Karpas-422 (cell line): ENCODE results near the gene PBXIP1. TPM values are rescaled to one million over a fixed set of nuclear protein-coding genes. Genes with fewer than 3 reads are reported as not detected.
"Not testable (repeated sequence)": the region's sequence is repeated elsewhere in the genome, so short reads cannot be mapped to it uniquely, and the experiment has no call there.

Source experiments
- DNase-seq: peaks from one replicate; pipeline ENCODE4 v3.0.0-alpha.2; 2015
- H2AFZ ChIP-seq: fragments of 200-600 bp; sonication (generic); 2 replicates; pipeline ENCODE4 v1.6.1; 2014; ENCODE audit warnings: antibody characterized with exemption, low read length, mixed read lengths
- H3K27ac ChIP-seq: fragments of 200-600 bp; sonication (generic); 2 replicates; pipeline ENCODE4 v1.5.1; 2014; ENCODE audit warnings: mild to moderate bottlenecking, low read length, moderate library complexity
- H3K27me3 ChIP-seq: fragments of 200-600 bp; sonication (generic); 2 replicates; pipeline ENCODE4 v1.6.1; 2014; ENCODE audit warnings: low read length, mixed read lengths
- H3K36me3 ChIP-seq: fragments of 200-600 bp; sonication (generic); 2 replicates; pipeline ENCODE4 v1.6.1; 2014; ENCODE audit warnings: low read length, mixed read lengths; ENCODE audit not compliant: insufficient read depth
- H3K4me1 ChIP-seq: fragments of 200-600 bp; sonication (generic); 2 replicates; pipeline ENCODE4 v1.6.1; 2014; ENCODE audit warnings: mild to moderate bottlenecking, low read length, mixed read lengths
- H3K4me2 ChIP-seq: fragments of 200-600 bp; sonication (generic); 2 replicates; pipeline ENCODE4 v1.6.1; 2014; ENCODE audit warnings: low read length, low read depth, mild to moderate bottlenecking; ENCODE audit not compliant: poor library complexity, severe bottlenecking
- H3K4me3 ChIP-seq: fragments of 200-600 bp; sonication (generic); 2 replicates; pipeline ENCODE4 v1.5.1; 2014; ENCODE audit warnings: mild to moderate bottlenecking, antibody characterized with exemption, low read length, mixed read lengths
- H3K79me2 ChIP-seq: fragments of 200-600 bp; sonication (generic); 2 replicates; pipeline ENCODE4 v1.6.1; 2014; ENCODE audit warnings: mild to moderate bottlenecking, low read length, mixed read lengths
- H3K9ac ChIP-seq: fragments of 200-600 bp; sonication (generic); 2 replicates; pipeline ENCODE4 v1.6.0; 2014; ENCODE audit warnings: low read length
- H3K9me2 ChIP-seq: fragments of 200-600 bp; sonication (generic), shearing (Covaris generic); replicated peaks from 2 replicates; pipeline ENCODE4 v1.6.0; 2014; ENCODE audit warnings: mild to moderate bottlenecking, low read length, moderate library complexity; ENCODE audit not compliant: insufficient read depth
- H3K9me3 ChIP-seq: fragments of 300-700, 200-600 bp; sonication (generic); 2 replicates; pipeline ENCODE4 v1.6.1; 2014; ENCODE audit warnings: low read length, mixed read lengths
- H4K20me1 ChIP-seq: fragments of 200-600 bp; sonication (generic); 2 replicates; pipeline ENCODE4 v1.6.1; 2014; ENCODE audit warnings: mild to moderate bottlenecking, antibody characterized with exemption, low read length, low read depth; ENCODE audit not compliant: insufficient read depth
- total RNA-seq: library from RNA; depleted of rRNA; stranded (reverse); fragments of >200 nt; shearing (Covaris generic); gene quantifications from 2 replicates; pipeline ENCODE4 v1.2.3, GENCODE V29; 2014; ENCODE audit warnings: low replicate concordance

The PBXIP1 gene
- total RNA-seq, 1 experiment from 2014 or later: 26.1 TPM

DNA sequence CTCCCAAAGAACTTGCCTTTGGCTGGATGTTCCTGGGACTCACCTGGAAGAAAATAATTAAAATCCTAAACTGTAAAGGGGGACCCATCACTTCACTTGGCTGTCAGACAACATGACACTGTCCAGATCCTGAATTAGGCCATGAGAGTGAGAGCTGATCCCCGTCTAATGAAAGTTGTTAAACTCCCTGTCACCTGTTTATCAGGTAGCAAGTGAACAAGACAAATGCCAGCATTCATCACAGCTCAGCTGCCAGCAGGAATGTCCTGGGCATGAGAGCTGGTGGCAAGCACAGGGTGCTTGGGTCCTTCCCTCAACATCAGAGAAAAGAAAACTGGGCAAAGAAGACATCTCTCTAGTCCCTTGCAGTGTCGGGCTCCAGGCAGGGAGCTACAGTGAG lies 43.1 kb downstream of the PBXIP1 start:
- Histone ChIP-seq H3K4me3 (no peak overlapping the region), H3K27me3 (no peaks in the 10 kb centered on the region), H2AFZ (no peak overlapping the region), H3K27ac (no peak overlapping the region), H4K20me1 (no peaks in the 10 kb centered on the region), H3K9me2 (no peaks in the 10 kb centered on the region), H3K4me2 (no peak overlapping the region), H3K79me2 (no peaks in the 10 kb centered on the region), H3K9ac (no peak overlapping the region), H3K9me3 (no peaks in the 10 kb centered on the region; the same call in 1 of the 2 replicates), H3K36me3 (no peaks in the 10 kb centered on the region), H3K4me1 (no peaks in the 10 kb centered on the region)
- no peak for DNase-seq

DNA sequence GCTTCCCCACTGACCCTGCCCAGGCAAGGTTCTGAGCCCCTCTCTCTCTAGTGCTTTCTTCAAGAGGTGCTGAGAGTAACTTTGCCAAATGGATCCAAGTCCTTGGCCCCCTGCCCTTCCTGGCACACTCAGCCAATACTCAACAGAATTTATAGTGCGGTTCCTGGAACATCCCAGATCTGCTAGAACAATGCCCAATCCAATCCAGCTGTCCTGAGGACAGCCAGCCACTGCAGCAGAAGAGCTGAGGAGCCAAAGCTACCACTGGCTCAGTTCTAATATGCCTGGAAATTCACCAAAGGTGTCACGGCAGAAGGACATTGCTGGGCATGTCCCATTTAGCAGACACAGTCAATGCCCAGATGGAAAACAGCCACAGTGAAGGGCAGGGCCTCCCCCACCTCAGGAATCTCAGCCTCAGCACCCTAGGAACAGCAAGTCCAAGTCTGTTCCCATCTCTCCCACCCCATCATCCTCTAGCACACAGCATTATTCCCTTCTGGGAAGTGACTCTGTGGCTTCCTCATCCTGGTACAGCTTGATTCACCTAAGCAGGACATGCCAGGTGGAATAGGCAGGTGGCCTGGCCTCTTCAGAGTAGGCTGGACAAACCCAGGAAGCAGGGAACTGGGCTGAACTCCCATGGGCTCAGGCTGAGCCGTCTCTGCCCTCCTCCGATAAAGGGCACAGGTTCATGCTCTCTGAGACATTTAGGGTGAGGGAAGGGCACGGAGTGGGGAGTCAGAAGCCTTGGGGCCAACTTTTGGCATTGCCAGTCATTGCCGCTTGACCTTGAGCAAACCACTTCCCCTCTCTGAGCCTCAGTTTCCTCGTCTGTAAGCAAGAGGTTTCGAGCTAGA lies 44.0 kb downstream of the PBXIP1 start:
- no peaks in the 10 kb centered on the region for H4K20me1 ChIP-seq
- no peak overlapping the region for H2AFZ ChIP-seq
- H3K27me3 ChIP-seq: no peaks in the 10 kb centered on the region
- no peaks in the 10 kb centered on the region for H3K9me2 ChIP-seq
- no peak overlapping the region for H3K4me2 ChIP-seq
- DNase-seq: no peak
- H3K27ac ChIP-seq: no peak overlapping the region
- H3K79me2 ChIP-seq: no peaks in the 10 kb centered on the region
- H3K4me3 ChIP-seq: no peak overlapping the region
- H3K9ac ChIP-seq: no peak overlapping the region
- no peaks in the 10 kb centered on the region for H3K36me3 ChIP-seq
- H3K9me3 ChIP-seq: no peaks in the 10 kb centered on the region; the same call in 1 of the 2 replicates
- H3K4me1 ChIP-seq: no peaks in the 10 kb centered on the region

DNA sequence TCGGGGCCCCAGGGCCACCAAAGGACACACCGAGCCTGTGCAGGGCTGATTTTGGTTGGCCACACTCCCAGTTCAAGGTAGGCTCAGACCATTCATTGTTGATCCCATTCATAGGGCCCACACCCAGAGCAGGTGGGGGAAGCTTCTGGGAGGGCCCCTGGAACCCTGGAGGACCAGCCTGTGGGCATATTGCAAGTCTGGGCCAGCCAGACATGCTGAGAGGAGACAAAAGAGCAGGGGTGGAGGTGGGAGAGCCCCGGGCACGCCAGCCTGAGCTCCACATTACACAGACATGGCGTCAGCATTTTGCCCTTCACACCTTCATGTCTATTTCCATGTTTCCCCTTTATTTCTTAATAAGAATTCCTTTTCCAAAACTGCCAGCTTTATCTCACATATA lies 45.0 kb downstream of the PBXIP1 start:
- no peak overlapping the region for H3K4me3 ChIP-seq
- DNase-seq: no peak
- no peaks in the 10 kb centered on the region; the same call in 1 of the 2 replicates for H3K9me3 ChIP-seq

DNA sequence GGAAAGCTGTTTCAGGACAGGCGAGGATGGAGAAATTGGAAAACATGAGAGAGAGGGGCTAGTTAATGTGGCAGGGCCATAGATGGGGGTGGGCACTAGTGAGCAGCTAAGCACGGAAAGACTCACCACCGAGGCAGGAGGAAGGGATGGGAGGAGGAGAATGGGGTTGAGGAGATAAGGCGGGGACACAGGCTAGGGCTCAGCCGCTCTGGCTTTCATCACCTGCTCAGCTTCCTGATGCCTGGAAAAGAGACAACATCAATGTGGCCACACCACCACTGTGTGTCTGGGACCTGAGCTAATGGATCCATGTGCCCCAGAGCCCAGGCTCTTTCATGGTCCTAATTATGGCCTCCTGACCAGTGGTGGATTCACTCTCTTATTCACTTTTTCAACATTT lies 47.0 kb downstream of the PBXIP1 start:
- H3K79me2 ChIP-seq: no peaks in the 10 kb centered on the region
- no peak overlapping the region for H3K9ac ChIP-seq
- no peaks in the 10 kb centered on the region for H3K36me3 ChIP-seq
- H3K27ac ChIP-seq: no peak overlapping the region
- H2AFZ ChIP-seq: no peak overlapping the region
- DNase-seq: no peak
- H3K4me2 ChIP-seq: no peak overlapping the region
- H3K9me2 ChIP-seq: no peaks in the 10 kb centered on the region
- H3K4me1 ChIP-seq: no peaks in the 10 kb centered on the region
- H3K9me3 ChIP-seq: no peaks in the 10 kb centered on the region; the same call in 1 of the 2 replicates
- no peaks in the 10 kb centered on the region for H3K27me3 ChIP-seq
- H3K4me3 ChIP-seq: no peak overlapping the region
- no peaks in the 10 kb centered on the region for H4K20me1 ChIP-seq

More for the DNA sequence above, 45.0 kb downstream of the PBXIP1 start:
- Histone ChIP-seq H3K4me2 (no peak overlapping the region), H3K27ac (no peak overlapping the region), H3K9ac (no peak overlapping the region), H3K79me2 (no peaks in the 10 kb centered on the region), H4K20me1 (no peaks in the 10 kb centered on the region), H3K36me3 (no peaks in the 10 kb centered on the region), H2AFZ (no peak overlapping the region), H3K4me1 (no peaks in the 10 kb centered on the region), H3K9me2 (no peaks in the 10 kb centered on the region), H3K27me3 (no peaks in the 10 kb centered on the region)

DNA sequence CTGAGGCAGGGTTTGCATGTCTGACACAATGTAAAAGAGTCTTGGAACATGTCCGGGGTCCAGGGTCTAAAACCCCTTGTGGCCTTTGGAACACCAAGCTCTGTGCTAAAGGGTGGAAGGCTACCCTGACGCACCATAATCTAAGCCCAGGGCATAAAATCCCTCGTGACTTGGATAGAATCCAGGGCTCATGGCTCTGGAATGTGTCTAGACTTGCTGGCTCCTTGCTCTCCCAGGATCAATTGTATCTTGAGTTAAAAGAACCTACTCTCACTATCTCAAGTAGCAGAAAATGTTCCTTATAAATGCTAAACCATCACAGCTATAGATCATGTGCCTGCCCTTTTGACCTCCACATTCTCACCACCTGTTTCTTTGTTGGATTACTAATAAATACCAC lies 47.8 kb downstream of the PBXIP1 start:
- not testable (repeated sequence) for H3K4me3 ChIP-seq, H2AFZ ChIP-seq, H3K27ac ChIP-seq, H3K4me1 ChIP-seq, DNase-seq, H3K4me2 ChIP-seq, H3K9me3 ChIP-seq, H3K9me2 ChIP-seq, H3K79me2 ChIP-seq, H3K36me3 ChIP-seq, H3K9ac ChIP-seq, H3K27me3 ChIP-seq, H4K20me1 ChIP-seq

DNA sequence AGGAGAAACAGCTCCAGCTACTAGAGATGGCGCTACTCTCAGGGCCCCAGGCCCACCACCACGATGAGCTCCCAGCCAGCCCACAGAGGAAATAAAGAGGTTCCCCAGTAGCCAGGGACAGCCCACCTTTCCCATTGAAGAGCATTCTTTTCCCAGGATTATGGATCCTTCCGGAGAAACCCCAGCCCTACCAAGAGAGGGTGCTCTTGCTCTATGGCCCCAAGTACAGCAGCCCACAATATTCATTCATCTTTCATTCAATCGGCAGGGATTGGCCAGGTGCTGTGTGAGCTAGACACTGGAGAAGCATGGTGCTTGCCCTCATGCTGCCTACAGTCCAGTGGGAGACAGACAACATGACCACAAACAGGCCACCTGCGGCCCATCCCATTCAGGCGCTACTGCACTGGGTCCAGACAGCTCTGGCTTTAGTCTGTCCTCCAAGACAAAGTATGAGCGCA lies 49.2 kb downstream of the PBXIP1 start:
- Histone ChIP-seq H3K9me3 (no peaks in the 10 kb centered on the region; the same call in 1 of the 2 replicates), H3K36me3 (no peaks in the 10 kb centered on the region), H3K9me2 (no peaks in the 10 kb centered on the region), H2AFZ (no peak overlapping the region), H3K4me3 (no peak overlapping the region), H3K27me3 (no peaks in the 10 kb centered on the region), H3K4me2 (no peak overlapping the region), H3K79me2 (no peaks in the 10 kb centered on the region), H3K27ac (no peak overlapping the region), H4K20me1 (no peaks in the 10 kb centered on the region), H3K4me1 (no peaks in the 10 kb centered on the region), H3K9ac (no peak overlapping the region)
- DNase-seq: no peak

DNA sequence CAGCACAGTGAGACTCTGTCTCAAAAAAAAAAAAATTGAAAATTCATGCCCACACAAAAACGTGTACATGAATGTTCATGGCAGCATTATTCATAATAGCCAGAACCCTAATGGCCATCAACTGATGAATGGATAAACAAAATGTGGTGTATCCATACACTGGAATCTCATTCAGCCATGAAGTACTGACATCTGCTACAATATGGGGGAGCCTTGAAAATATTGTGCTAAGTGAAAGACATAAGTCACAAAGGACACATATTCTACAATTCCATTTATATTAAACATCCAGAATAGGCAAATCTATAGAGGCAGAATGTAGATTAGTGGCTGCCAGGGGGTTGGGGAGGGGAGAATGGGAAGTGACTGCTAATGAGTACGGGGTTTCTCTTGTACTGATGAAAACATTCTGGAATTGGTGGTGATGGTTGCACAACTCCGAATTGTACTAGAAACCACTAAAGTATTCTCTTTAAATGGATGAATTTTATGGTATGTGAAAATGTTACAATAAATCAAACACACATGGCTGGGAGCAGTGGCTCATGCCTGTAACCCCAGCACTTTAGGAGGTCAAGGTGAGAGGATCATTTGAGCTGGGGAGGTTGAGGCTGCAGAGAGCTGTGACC lies 52.8 kb downstream of the PBXIP1 start:
- Histone ChIP-seq H3K4me3 (no peak overlapping the region), H3K4me1 (no peaks in the 10 kb centered on the region), H3K9ac (no peak overlapping the region), H3K27ac (no peak overlapping the region), H3K36me3 (no peaks in the 10 kb centered on the region), H3K4me2 (no peak overlapping the region), H3K9me2 (no peaks in the 10 kb centered on the region), H3K27me3 (no peaks in the 10 kb centered on the region), H2AFZ (no peak overlapping the region), H4K20me1 (no peaks in the 10 kb centered on the region), H3K79me2 (no peaks in the 10 kb centered on the region), H3K9me3 (no peaks in the 10 kb centered on the region)
- no peak for DNase-seq

DNA sequence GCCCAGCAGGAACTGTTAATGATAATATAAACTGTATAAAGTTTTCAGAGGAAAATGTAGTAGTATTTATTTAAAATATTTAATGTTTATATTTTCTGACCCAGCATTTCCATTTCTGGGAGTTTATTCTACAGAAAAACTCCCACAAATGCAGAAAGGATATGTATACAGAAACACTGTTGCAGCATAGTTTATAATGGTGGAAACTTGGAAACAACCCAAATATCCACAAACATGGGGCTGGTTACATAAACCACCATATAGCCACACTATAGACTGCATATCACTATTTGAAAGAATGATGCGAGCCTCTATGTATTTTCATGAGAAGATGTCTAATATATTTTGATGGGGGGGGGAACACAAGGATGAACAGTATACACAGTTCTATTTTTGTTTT lies 54.3 kb downstream of the PBXIP1 start:
- H3K27me3 ChIP-seq: no peaks in the 10 kb centered on the region
- no peak for DNase-seq
- no peaks in the 10 kb centered on the region for H3K4me1 ChIP-seq
- no peak overlapping the region for H3K27ac ChIP-seq
- no peaks in the 10 kb centered on the region for H3K9me3 ChIP-seq
- no peaks in the 10 kb centered on the region for H4K20me1 ChIP-seq
- H3K4me2 ChIP-seq: no peak overlapping the region
- H3K36me3 ChIP-seq: no peaks in the 10 kb centered on the region
- H3K4me3 ChIP-seq: no peak overlapping the region
- H3K9ac ChIP-seq: no peak overlapping the region
- H3K79me2 ChIP-seq: no peaks in the 10 kb centered on the region
- H3K9me2 ChIP-seq: no peaks in the 10 kb centered on the region
- no peak overlapping the region for H2AFZ ChIP-seq
